Stimulated activated CD4-positive, alpha-beta T cell treated with anti-CD3 and anti-CD28 coated beads, Interleukin-4, amount 100 ng/mL, for 48 hours (primary cell): ENCODE measurements around the gene MRPL51.
"Not testable (repeated sequence)": the region's sequence is repeated elsewhere in the genome, so short reads cannot be mapped to it uniquely, and the experiment has no call there.

ENCODE experiments used
- DNase-seq, 2 donors: peaks; one replicate each; pipeline ENCODE4 v3.0.0-alpha.2; 2020; ENCODE audit warnings: low read depth in 2 of 2

Gene MRPL51

GRCh38 chr12:6488240-6488639 lies 4.8 kb downstream of the MRPL51 start:
- DNase-seq: no peak

- no peak for DNase-seq
Observed at GRCh38 chr12:6478416-6478815, 14.6 kb downstream of the MRPL51 start.

- DNase-seq: not testable (repeated sequence)
Observed at GRCh38 chr12:6477601-6478377, 15.3 kb downstream of the MRPL51 start.

- DNase-seq: no peak
Observed at GRCh38 chr12:6476489-6476888, 16.6 kb downstream of the MRPL51 start.

GRCh38 chr12:6475233-6475975 lies 17.7 kb downstream of the MRPL51 start:
- not testable (repeated sequence) for DNase-seq

GRCh38 chr12:6472491-6472890 lies 20.6 kb downstream of the MRPL51 start:
- DNase-seq: no peak

- no peak for DNase-seq
Observed at GRCh38 chr12:6471989-6472360, 21.1 kb downstream of the MRPL51 start.

GRCh38 chr12:6470375-6471163 lies 22.5 kb downstream of the MRPL51 start, which contains the start of gene VAMP1:
Gene VAMP1, minus strand, starts transcription at chr12:6470677. Its CDS starts 146 bp downstream, at chr12:6470531.
- peak; percentile 97 to 99 for DNase-seq

- no peak for DNase-seq
Observed at GRCh38 chr12:6469609-6470374, 23.3 kb downstream of the MRPL51 start.

GRCh38 chr12:6469092-6469491 lies 24.0 kb downstream of the MRPL51 start:
- no peak for DNase-seq

- no peak for DNase-seq
Observed at GRCh38 chr12:6468283-6468575, 24.8 kb downstream of the MRPL51 start.

- DNase-seq: not testable (repeated sequence)
Observed at GRCh38 chr12:6467571-6468282, 25.3 kb downstream of the MRPL51 start.

GRCh38 chr12:6466751-6467150 lies 26.3 kb downstream of the MRPL51 start:
- DNase-seq: not testable (repeated sequence)

- no peak for DNase-seq
Observed at GRCh38 chr12:6466184-6466573, 26.9 kb downstream of the MRPL51 start.

GRCh38 chr12:6465467-6466183 lies 27.4 kb downstream of the MRPL51 start:
- DNase-seq: no peak

GRCh38 chr12:6464531-6464930 lies 28.5 kb downstream of the MRPL51 start:
- no peak for DNase-seq

GRCh38 chr12:6463858-6464257 lies 29.2 kb downstream of the MRPL51 start:
- no peak for DNase-seq

- DNase-seq: no peak
Observed at GRCh38 chr12:6463216-6463615, 29.8 kb downstream of the MRPL51 start.

GRCh38 chr12:6462234-6462995 lies 30.6 kb downstream of the MRPL51 start:
- no peak for DNase-seq
